ENCODE data around the gene PRXL2C. TPM values are rescaled to one million over a fixed set of nuclear protein-coding genes. Genes with fewer than 3 reads are reported as not detected.

Gene PRXL2C
- total and polyA plus RNA-seq, 2 of the 8 experiments (the other 6 are each of a cell fraction or from before 2014, with no cell fraction given) = 2.8 to 7.3 TPM

DNA sequence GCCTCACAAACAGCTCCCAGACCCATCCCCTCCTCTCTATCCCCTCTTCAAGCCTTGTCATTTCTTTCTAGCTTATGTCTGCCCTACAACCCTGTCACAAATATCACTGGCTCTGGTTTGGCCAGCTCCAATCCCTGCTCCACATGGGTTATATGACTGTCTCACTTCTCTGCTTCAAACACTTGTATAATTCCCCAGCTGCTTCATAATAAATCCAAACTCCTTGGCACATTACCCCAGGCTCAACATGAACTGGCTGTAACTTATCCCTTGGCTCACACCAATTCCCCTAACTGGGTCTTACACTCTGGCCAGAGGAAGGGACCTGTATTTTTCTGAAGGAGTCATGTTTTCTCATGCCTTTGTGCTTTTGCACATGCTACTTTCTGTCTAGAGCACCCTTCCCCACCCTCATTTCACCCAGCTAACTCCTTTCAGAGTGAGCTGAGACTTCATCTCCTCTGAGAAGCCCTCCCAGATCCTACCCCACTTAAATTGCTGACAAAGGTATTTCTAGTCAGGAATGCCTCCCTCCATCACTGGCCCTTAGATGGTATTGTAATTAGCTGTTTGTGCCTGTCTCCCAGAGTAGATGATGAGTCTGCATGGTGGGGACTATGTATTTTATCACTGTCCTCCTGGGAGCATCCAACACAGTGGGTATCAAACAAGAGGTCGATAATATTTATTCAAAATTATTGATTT, 5.3 kb downstream of the PRXL2C start:
- TF ChIP-seq MAFK (IDR thresholded peaks at IDR 0.05; ENCODE audit: low read depth, low read length) (peak; percentile 46; the same call in 1 of the 2 replicates), BCL11A (IDR thresholded peaks at IDR 0.05; ENCODE audit: low read depth in 2 of 2, low read length in 2 of 2) (no peak), TCF12 (IDR thresholded peaks at IDR 0.05; ENCODE audit: low read depth, low read length) (no peak)
- H3K23me2 ChIP-seq (ENCODE audit: low read depth, low read length) = peaks cover 2% of the 10 kb centered on the region; the same call in 1 of the 2 replicates
- H4K20me1 ChIP-seq (replicated peaks in 1 of 2; ENCODE audit: control insufficient read depth in 1 of 2, insufficient read depth in 2 of 2, low read length in 2 of 2) = no peaks in the 10 kb centered on the region
- no peaks in the 10 kb centered on the region for H3K79me2 ChIP-seq (ENCODE audit: control insufficient read depth in 1 of 2, insufficient read depth in 2 of 2, low read length in 2 of 2)
- no peak overlapping the region for H3K18ac ChIP-seq (ENCODE audit: extremely low read depth, low read length)
- H3K9me3 ChIP-seq (ENCODE audit: insufficient read depth in 2 of 2, low read depth in 1 of 2, low read length in 1 of 2) = no peaks in the 10 kb centered on the region
- no peak overlapping the region for H2BK5ac ChIP-seq (ENCODE audit: low read depth, low read length)
- H4K5ac ChIP-seq (ENCODE audit: insufficient read length, low read depth, low read length) = no peak overlapping the region
- no peak overlapping the region for H2AFZ ChIP-seq (ENCODE audit: low read length)
- no peak overlapping the region for H2BK120ac ChIP-seq (replicated peaks; ENCODE audit: low read depth, low read length)
- FAIRE-seq = no peak
- H2BK15ac ChIP-seq (ENCODE audit: low read length) = no peak overlapping the region
- H3K36me3 ChIP-seq (ENCODE audit: control insufficient read depth in 2 of 4, insufficient read depth in 4 of 4, low read length in 3 of 4) = peaks cover 0 to 3% (median 1%) of the 10 kb centered on the region in 4 experiments; a peak in 1 of 8 replicates
- H2AK5ac ChIP-seq (ENCODE audit: low read depth, low read length) = no peak overlapping the region
- no peak overlapping the region for H4K8ac ChIP-seq (ENCODE audit: extremely low read depth, insufficient read depth, low read length)
- no peak overlapping the region for H3K4me2 ChIP-seq (ENCODE audit: insufficient read depth in 1 of 2, low read depth in 2 of 2, low read length in 2 of 2)
- no peak overlapping the region for H3K4ac ChIP-seq (replicated peaks; ENCODE audit: insufficient read length, low read depth, low read length)
- DNase-seq (ENCODE audit: low read depth in 1 of 2, low spot score in 2 of 2) = no peak
- ChIA-PET POLR2A (ENCODE audit: partially characterized antibody) (no interaction called here), CTCF (ENCODE audit: partially characterized antibody) (interaction anchor here (0.5 to 1.9 kb wide), 10 partner anchors 16 to 417 kb away, joined by 3 to 7 read pairs (median 4); no protein-coding TSS in a partner anchor)
- no peak overlapping the region for H3K27ac ChIP-seq (ENCODE audit: low read depth, low read length)
- H4K91ac ChIP-seq (replicated peaks; ENCODE audit: insufficient read length, low read length) = no peak overlapping the region
- 90% methylated on average over 1 of the region's 1 CpG; no CpG with 5 or more reads in 1 of the 2 experiments for WGBS, 2 experiments (ENCODE audit: extremely low coverage in 1 of 2, insufficient coverage in 1 of 2, insufficient read length in 1 of 2, insufficient replicate concordance in 2 of 2, low coverage in 1 of 2, low lambda C conversion rate in 2 of 2, missing lambda C conversion rate in 1 of 2)
- no peaks in the 10 kb centered on the region for H3K27me3 ChIP-seq (replicated peaks in 1 of 4; ENCODE audit: control insufficient read depth in 3 of 4, extremely low read depth in 1 of 4, insufficient read depth in 3 of 4, low read length in 3 of 4)
- H3K79me1 ChIP-seq (ENCODE audit: low read depth, low read length) = no peaks in the 10 kb centered on the region
- H3K56ac ChIP-seq (replicated peaks; ENCODE audit: insufficient read length, low read depth, low read length) = no peak overlapping the region
- no peak overlapping the region for H3K9ac ChIP-seq (replicated peaks in 1 of 4; ENCODE audit: extremely low read depth in 1 of 4, low read depth in 3 of 4, low read length in 3 of 4)
- no peak overlapping the region for H2BK20ac ChIP-seq (ENCODE audit: low read length)
- H3K23ac ChIP-seq (ENCODE audit: insufficient read length) = no peak overlapping the region
- H3K4me3 ChIP-seq (ENCODE audit: extremely low read depth in 1 of 4, insufficient read depth in 2 of 4, low read depth in 3 of 4, low read length in 4 of 4) = no peak overlapping the region
- no peaks in the 10 kb centered on the region; a peak in 1 of 7 replicates for H3K4me1 ChIP-seq (replicated peaks in 1 of 4; ENCODE audit: control insufficient read depth in 3 of 4, insufficient read depth in 4 of 4, low read length in 3 of 4)
- no peak overlapping the region for H2BK12ac ChIP-seq (ENCODE audit: low read depth, low read length)
- no peak overlapping the region for H3K14ac ChIP-seq (ENCODE audit: insufficient read length)
